Hematopoietic multipotent progenitor cell treated with erythropoietin and hydrocortisone succinate and interleukin-3 and kit ligand, for 17 days (in vitro differentiated cells): ENCODE results near the gene RRP36.

ENCODE experiments used
- DNase-seq: peaks from one replicate; pipeline ENCODE4 v3.0.0-alpha.2; 2015; ENCODE audit warnings: low spot score

Gene RRP36

DNA sequence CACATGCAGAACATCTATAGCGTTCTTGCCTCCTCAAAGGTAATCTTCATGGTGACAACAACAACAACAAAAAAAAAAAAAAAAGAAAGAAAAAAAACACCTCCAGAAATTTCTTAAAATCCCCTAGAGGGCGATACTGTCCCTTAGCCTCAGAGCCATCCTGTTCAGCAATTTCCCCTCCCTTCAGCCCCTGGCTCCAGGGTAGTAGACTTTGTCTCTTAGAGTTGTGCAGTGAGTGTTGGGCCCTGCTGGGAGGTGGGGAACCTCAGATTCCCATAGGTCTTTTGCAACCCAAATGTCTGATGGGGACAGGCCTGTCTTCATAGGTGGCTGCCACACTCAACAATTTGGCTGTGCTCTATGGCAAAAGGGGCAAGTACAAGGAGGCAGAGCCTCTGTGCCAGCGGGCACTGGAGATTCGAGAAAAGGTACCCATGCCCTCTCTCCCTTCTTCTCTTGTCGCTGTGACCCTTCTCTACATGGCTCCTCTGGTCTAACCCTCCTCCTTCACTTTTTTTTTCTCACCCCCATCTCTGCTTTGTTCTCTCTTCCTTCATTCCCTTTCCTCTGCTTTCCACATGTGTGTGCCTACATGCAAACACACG is 48.7 kb downstream of the RRP36 start:
- peak; percentile 67 for DNase-seq

DNA sequence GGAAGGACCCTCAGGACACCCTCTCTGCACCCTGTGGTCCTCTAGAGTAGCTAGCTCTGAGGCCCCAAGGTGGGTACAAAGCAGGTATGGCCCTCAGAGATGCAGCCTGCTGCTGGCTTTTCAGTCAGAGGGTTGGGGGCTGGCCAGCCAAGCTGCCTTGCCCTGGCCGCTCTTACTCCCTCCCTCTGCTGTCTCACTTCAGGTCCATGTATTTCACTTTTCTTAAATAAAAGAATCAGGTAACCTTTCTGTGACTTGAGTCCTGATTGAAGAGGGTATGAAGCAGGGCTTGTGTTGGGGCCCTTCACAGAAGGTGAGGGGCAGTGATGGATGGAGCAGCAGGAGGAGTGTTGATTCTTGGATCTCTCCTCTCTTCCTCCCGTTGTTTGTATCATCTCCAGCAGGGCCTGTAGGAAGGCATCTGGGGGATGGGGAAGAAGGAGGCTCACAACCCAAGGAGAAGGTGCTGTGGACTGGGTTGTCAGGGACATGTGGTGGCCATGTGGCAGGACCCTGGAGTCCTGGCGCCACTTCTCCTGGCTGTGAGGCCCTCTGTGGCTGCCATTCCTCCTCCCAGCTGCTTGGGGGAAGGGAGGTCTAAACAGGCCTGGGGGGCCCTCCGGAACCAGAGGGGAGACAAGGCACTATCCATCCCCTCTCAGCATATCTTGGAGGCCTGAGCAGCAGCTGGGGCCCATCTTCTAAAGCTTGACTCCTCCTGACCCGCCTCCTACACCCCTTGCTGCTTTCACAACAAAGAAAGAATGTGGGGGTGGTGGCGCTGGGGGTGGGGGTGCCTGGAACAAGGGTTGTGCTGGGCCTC is 53.6 kb downstream of the RRP36 start:
- DNase-seq = no peak

DNA sequence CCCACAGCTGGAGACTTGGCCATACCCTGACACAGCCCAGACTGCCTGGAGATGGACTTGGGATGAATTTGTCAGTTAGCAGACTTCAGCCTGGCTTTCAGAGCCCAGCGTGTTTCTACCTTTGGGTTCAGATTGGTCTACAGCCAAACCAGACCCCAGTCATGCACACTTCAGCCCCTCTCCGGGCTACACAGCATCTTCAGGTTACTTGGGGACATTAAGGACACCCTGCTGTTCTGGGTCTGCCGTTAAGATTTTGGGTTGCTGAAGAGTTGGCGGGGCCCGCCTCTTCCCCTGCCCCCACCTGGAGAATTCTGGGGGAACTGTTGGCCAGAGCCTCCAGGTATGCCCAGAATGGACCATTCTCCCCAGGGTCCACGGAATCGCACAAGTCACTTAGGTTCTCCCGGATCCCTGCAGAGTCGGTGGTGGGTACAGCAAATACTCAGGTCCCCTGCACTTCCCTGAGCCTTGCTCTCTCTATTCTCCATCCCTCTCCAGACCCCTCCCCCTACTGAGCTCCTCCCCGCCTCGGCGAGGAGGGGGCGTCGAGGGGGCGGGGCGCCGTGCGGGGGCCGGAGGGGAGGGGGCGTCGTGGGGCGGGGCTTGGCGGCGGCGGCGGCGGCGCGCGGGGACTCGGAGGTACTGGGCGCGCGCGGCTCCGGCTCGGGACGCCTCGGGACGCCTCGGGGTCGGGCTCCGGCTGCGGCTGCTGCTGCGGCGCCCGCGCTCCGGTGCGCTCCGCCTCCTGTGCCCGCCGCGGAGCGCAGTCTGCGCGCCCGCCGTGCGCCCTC is 54.4 kb downstream of the RRP36 start, which contains the start of gene PTK7:
Gene PTK7, plus strand, starts transcription at position 645 of the 794 bp plus-strand sequence. CDS start 175 bp downstream, outside the sequence.
- no peak for DNase-seq

DNA sequence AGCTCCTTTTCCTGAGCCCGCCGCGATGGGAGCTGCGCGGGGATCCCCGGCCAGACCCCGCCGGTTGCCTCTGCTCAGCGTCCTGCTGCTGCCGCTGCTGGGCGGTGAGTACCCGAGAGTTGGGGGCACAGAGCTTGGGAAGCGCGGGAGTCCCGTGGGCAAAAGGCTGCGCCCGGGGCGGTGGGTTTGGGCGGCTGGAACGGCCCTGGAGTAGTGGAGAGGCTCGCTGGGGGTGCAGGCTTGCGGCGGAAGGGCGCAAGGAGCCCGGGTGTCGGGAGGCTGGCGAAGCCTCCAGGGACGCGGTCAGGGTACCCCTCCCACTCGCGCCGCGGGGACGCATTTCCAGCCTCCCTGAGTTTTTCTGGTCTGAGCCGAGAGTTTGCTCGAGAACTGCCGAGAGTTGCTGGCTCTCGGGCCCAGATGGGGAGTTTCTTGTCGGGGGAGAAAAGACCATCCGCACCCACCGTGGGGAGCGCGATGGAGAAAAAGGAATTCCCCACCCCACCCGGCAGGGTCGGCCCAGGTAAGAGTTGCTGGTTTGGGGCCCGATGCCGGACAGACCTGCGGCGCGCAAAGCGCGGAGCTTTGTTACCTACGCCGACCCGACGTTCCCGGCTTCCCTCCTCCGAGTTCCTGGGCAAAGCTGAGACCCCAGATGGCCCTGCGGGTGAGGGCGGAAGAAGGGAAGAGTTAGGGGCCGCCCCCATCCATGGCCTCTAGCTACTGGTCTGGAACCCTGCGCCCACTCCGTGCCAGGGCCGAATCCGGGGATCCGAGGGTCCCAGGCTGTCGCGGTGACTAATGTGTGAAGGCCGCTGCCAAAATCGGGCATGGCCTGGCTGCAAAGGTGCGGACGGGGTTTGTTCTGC is 55.3 kb downstream of the RRP36 start:
- DNase-seq = no peak

DNA sequence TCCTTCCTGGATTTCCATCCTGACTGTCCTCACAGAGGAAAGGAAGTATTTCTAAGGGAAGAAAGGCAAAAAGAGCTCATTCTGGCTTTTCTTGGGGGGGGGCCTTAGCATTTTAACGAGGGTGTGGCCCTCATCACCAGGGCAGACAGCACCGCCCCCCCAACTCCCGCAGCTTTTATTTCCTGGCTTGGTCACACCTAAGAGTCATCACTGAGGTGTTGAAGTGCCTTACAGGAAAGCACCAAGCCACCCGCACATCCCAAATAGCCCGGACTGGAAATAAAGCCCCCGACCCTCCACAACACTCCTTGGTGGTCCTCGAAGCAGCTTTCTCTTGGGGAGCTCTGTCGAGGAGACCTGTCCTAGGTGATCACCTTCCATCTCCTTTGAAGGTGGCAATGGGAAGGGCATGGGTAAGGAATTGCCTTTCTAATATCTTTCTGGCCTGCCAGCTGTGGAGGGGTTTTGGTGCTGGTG is 55.9 kb downstream of the RRP36 start:
- no peak for DNase-seq

DNA sequence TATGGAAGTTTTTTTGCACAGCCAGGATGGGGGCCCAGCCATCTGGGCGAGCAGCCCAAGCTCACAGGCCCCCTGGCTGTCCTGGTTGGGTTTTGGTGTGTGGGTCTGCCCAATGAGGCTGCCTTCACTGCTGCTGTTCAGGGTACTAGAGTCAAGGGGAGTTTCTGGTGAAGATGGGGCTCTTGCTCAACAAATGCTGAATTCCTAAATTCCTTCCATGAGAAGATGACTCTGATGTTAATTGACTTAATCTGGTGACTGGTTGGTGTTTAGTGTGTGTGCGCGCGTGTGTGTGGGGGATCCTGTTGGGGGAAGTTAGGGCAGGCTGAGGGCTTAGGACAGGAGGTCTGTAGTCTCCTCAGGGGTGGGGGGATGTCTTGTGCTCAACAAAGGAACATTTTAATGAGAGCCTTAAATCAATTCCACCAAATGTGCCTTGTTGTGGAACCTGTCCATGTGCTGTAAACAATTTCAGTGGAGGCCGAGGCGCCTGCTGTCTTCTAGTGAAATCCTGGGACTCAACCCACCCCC is 56.6 kb downstream of the RRP36 start:
- no peak for DNase-seq

DNA sequence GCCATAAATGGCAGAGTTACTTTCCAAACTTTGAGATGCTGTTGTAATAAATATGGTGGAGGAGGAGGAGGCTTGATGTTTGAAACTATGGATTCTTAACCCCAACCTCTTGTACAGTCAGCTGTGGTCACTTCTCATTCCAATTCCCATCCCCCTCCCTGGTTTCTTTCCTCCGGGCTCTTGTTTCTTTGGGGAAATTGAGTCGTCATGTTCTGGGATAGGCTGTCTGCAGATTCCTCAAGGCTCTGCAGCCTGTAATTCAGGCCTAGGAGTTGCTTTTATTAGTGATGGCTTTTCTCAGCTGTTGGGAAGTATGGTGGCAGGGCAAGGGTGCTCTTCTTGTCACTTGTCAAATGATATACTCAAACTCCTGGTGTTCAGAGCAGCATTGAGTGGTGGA is 57.3 kb downstream of the RRP36 start:
- DNase-seq = no peak
